Nephron (organoid): ENCODE measurements around the gene IMP3.
A peak's percentile ranks its signal among the peaks of the same experiment; 100 is the strongest.

Experiments used
- H3K27ac Mint-ChIP-seq, 3 experiments: 2 replicates each; pipeline ENCODE4 v1.8.0; 2020; ENCODE audit warnings: mixed read lengths in 3 of 3, mild to moderate bottlenecking in 2 of 3, moderate library complexity in 1 of 3
- H3K27me3 Mint-ChIP-seq: 2 replicates; pipeline ENCODE4 v1.8.0; 2021; ENCODE audit warnings: low read depth, mild to moderate bottlenecking, moderate library complexity, mixed read lengths
- H3K36me3 Mint-ChIP-seq: 2 replicates; pipeline ENCODE4 v1.8.0; 2020; ENCODE audit warnings: low read depth, mixed read lengths
- H3K4me1 Mint-ChIP-seq: 2 replicates; pipeline ENCODE4 v1.8.0; 2020; ENCODE audit warnings: mixed read lengths
- H3K4me3 Mint-ChIP-seq, 3 experiments: 2 replicates each; pipeline ENCODE4 v1.8.0; 2020; ENCODE audit warnings: mild to moderate bottlenecking in 3 of 3, mixed read lengths in 3 of 3, moderate library complexity in 2 of 3
- H3K9me3 Mint-ChIP-seq: 2 replicates; pipeline ENCODE4 v1.8.0; 2020; ENCODE audit warnings: mixed read lengths
- CTCF ChIP-seq, 3 experiments: fragments of 200-600 bp; sonication (generic); IDR thresholded peaks; one replicate each; pipeline ENCODE4 v1.5.0; 2021; ENCODE audit warnings: antibody characterized with exemption in 3 of 3; ENCODE audit not compliant: unreplicated experiment in 3 of 3

Gene IMP3

GRCh38 chr15:75641603-75642002 lies 1.6 kb upstream of the IMP3 start:
- Mint-ChIP-seq H3K4me3 (no peak overlapping the region), H3K9me3 (no peaks in the 10 kb centered on the region), H3K36me3 (no peaks in the 10 kb centered on the region), H3K27me3 (peaks cover 6% of the 10 kb centered on the region), H3K27ac (no peak overlapping the region), H3K4me1 (peaks cover 22% of the 10 kb centered on the region)
- TF ChIP-seq CTCF (IDR thresholded peaks at IDR 0.05; ENCODE audit: unreplicated experiment in 3 of 3): no peak

GRCh38 chr15:75641179-75641503 lies 1.1 kb upstream of the IMP3 start:
- Mint-ChIP-seq H3K27ac (peak overlapping the region; percentile 92 to 94 (median 93)), H3K9me3 (no peaks in the 10 kb centered on the region), H3K36me3 (no peaks in the 10 kb centered on the region), H3K27me3 (peaks cover 2% of the 10 kb centered on the region), H3K4me3 (peak overlapping the region; percentile 86 to 95 (median 92)), H3K4me1 (peaks cover 20% of the 10 kb centered on the region)
- TF ChIP-seq CTCF (IDR thresholded peaks at IDR 0.05; ENCODE audit: unreplicated experiment in 3 of 3): no peak

- peak in 1 of 3 experiments; percentile 15 for TF ChIP-seq CTCF (IDR thresholded peaks at IDR 0.05; ENCODE audit: unreplicated experiment in 3 of 3)
- no peaks in the 10 kb centered on the region for H3K9me3 Mint-ChIP-seq
Observed at GRCh38 chr15:75640483-75641178, 607 bp upstream of the IMP3 start.

GRCh38 chr15:75639191-75639708 lies 774 bp downstream of the IMP3 start:
- Mint-ChIP-seq H3K4me3 (peak overlapping the region; percentile 86 to 95 (median 92)), H3K27me3 (no peaks in the 10 kb centered on the region), H3K27ac (peak overlapping the region; percentile 92 to 94 (median 93)), H3K36me3 (no peaks in the 10 kb centered on the region), H3K9me3 (no peaks in the 10 kb centered on the region), H3K4me1 (peaks cover 20% of the 10 kb centered on the region)
- TF ChIP-seq CTCF (IDR thresholded peaks at IDR 0.05; ENCODE audit: unreplicated experiment in 3 of 3): no peak

More at GRCh38 chr15:75640483-75641178, 607 bp upstream of the IMP3 start:
- H3K4me3 Mint-ChIP-seq: peak overlapping the region; percentile 86 to 95 (median 92)
- peaks cover 20% of the 10 kb centered on the region for H3K4me1 Mint-ChIP-seq
- no peaks in the 10 kb centered on the region for H3K27me3 Mint-ChIP-seq
- H3K27ac Mint-ChIP-seq: peak overlapping the region; percentile 92 to 94 (median 93)
- no peaks in the 10 kb centered on the region for H3K36me3 Mint-ChIP-seq

- H3K27me3 Mint-ChIP-seq: no peaks in the 10 kb centered on the region
- peaks cover 20% of the 10 kb centered on the region for H3K4me1 Mint-ChIP-seq
- H3K4me3 Mint-ChIP-seq: peak overlapping the region in 2 of 3 experiments; percentile 34 to 86
- TF ChIP-seq CTCF (IDR thresholded peaks at IDR 0.05; ENCODE audit: unreplicated experiment in 3 of 3): no peak
- no peaks in the 10 kb centered on the region for H3K36me3 Mint-ChIP-seq
- H3K9me3 Mint-ChIP-seq: no peaks in the 10 kb centered on the region
- no peak overlapping the region for H3K27ac Mint-ChIP-seq
Observed at GRCh38 chr15:75637245-75638009, 2.6 kb downstream of the IMP3 start.
